ENCODE data around the gene MYBBP1A.
A peak's percentile ranks its signal among the peaks of the same experiment; 100 is the strongest.

The MYBBP1A gene

GRCh38 chr17:4539576-4540223 is 15.5 kb downstream of the MYBBP1A start:
- Histone ChIP-seq H3K27me3 (ENCODE audit: control insufficient read depth, insufficient read depth, low read length) (no peaks in the 10 kb centered on the region), H3K27ac (no peak overlapping the region), H3K4me3 (ENCODE audit: low read depth, low read length) (no peak overlapping the region), H3K4me1 (peaks cover 8% of the 10 kb centered on the region), H3K9me3 (ENCODE audit: control insufficient read depth, low read length) (no peaks in the 10 kb centered on the region), H3K36me3 (ENCODE audit: control insufficient read depth, insufficient read depth, low read length) (no peaks in the 10 kb centered on the region), H3K4me2 (ENCODE audit: low read length) (no peak overlapping the region), H2AFZ (no peak overlapping the region), H3K9ac (no peak overlapping the region), H3K79me2 (no peaks in the 10 kb centered on the region)
- TF ChIP-seq CTCF (IDR thresholded peaks at IDR 0.05): no peak

- no peak overlapping the region for H3K4me2 ChIP-seq (ENCODE audit: low read length)
- H2AFZ ChIP-seq: no peak overlapping the region
- H3K27ac ChIP-seq: no peak overlapping the region
- no peaks in the 10 kb centered on the region for H3K27me3 ChIP-seq (ENCODE audit: control insufficient read depth, insufficient read depth, low read length)
- H3K36me3 ChIP-seq (ENCODE audit: control insufficient read depth, insufficient read depth, low read length): no peaks in the 10 kb centered on the region
- H3K4me3 ChIP-seq (ENCODE audit: low read depth, low read length): no peak overlapping the region
- peaks cover 8% of the 10 kb centered on the region for H3K4me1 ChIP-seq
- H3K9me3 ChIP-seq (ENCODE audit: control insufficient read depth, low read length): no peaks in the 10 kb centered on the region
- H3K9ac ChIP-seq: no peak overlapping the region
- no peaks in the 10 kb centered on the region for H3K79me2 ChIP-seq
- TF ChIP-seq CTCF (IDR thresholded peaks at IDR 0.05): no peak
These were observed 16.2 kb downstream of the MYBBP1A start for GRCh38 chr17:4539025-4539424.

DNA sequence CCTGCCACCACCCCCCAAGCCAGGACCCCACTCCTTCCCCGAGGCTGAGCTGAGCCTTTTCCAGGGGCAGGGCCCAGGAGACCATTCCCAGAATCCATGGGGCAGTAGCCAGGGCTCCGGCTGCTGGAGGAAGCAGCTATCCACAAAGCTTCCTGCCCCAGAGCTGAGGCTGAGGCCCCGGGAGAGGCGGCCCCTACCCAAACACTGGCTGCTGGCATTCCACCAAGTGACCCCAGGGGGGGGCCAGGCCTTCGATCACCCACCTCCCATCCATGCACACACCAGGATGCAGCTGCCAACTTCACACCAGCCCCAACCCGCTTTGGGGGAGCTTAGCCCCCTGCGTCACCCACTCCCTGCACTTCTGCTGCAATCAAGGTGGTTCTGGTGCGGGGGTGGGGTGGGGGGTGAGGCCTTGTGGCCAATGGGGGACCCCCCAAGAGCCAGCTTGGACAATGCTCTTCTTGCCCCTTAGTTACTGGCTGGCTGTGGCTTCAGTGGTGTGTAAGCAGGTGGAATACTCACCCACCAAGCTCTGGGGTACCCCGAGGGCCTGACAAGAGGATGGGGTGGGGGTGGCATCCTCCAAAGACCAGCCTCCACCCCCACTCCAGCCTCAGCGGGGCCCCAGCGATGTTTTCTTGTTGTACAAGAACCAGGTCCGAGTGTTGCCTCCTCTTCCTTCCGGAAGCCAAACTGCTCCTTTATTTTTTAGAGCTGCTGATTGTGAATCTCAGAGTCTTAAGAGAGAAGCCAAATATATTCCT is 16.8 kb downstream of the MYBBP1A start:
- Histone ChIP-seq H3K36me3 (ENCODE audit: control insufficient read depth, insufficient read depth, low read length) (no peaks in the 10 kb centered on the region), H3K79me2 (no peaks in the 10 kb centered on the region), H3K27ac (no peak overlapping the region), H3K4me3 (ENCODE audit: low read depth, low read length) (no peak overlapping the region), H3K9ac (no peak overlapping the region), H3K4me1 (peaks cover 8% of the 10 kb centered on the region), H3K4me2 (ENCODE audit: low read length) (no peak overlapping the region), H3K9me3 (ENCODE audit: control insufficient read depth, low read length) (no peaks in the 10 kb centered on the region), H3K27me3 (ENCODE audit: control insufficient read depth, insufficient read depth, low read length) (no peaks in the 10 kb centered on the region), H2AFZ (no peak overlapping the region)
- no peak for TF ChIP-seq CTCF (IDR thresholded peaks at IDR 0.05)

DNA sequence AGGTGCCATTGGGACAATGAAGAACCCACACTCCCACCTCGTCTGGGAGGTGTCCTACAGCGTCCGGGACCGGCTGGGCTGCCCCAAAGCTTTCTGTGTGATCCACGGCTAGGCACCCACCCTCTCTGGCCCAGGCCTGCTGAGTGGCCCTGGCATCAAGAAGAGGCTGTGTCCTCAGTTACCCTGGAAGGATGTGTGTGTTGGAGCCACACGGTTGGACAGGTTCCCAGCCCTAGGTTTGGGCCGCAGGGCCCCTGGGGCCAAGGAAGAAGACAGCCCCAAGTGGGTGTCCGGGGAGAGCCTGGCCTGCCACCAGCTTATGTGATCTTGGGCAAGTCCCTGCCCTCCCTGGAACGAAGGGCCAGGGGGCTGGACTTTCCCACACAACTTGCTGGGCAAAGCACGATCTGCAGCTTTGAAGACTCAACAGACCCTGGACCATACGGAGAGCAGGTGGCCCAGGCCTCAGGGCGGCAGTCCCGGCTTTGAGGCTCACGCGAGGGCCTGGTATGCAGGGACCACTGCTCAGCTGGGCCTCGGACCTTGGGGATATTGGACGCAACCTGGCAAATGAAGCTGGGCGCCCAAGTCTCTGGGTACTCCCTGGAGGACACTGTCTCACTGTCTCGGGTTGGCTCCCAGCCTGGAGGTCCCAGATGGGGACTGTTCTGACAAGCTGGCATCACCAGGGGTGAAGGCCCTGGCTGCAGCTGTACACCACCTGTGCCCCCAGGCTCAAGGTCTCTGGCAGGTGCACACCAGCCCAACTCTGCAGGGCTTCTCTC is 17.5 kb downstream of the MYBBP1A start:
- H3K9me3 ChIP-seq (ENCODE audit: control insufficient read depth, low read length): no peaks in the 10 kb centered on the region
- no peaks in the 10 kb centered on the region for H3K27me3 ChIP-seq (ENCODE audit: control insufficient read depth, insufficient read depth, low read length)
- H3K27ac ChIP-seq: peak overlapping the region; percentile 58
- no peaks in the 10 kb centered on the region for H3K79me2 ChIP-seq
- no peak overlapping the region for H2AFZ ChIP-seq
- no peak overlapping the region for H3K4me2 ChIP-seq (ENCODE audit: low read length)
- H3K4me3 ChIP-seq (ENCODE audit: low read depth, low read length): no peak overlapping the region
- no peak for TF ChIP-seq CTCF (IDR thresholded peaks at IDR 0.05)
- no peak overlapping the region for H3K9ac ChIP-seq
- no peaks in the 10 kb centered on the region for H3K36me3 ChIP-seq (ENCODE audit: control insufficient read depth, insufficient read depth, low read length)
- peaks cover 8% of the 10 kb centered on the region for H3K4me1 ChIP-seq

Data from parathyroid adenoma (tissue), 2 donors.